ENCODE measurements around the gene ZNF548.

- no peak for TF ChIP-seq POLR2AphosphoS5 (IDR thresholded peaks at IDR 0.05; ENCODE audit: borderline replicate concordance, low read depth, low read length)
- TF ChIP-seq EZH2 (IDR thresholded peaks at IDR 0.05): no peak
- TF ChIP-seq FOXP2 (optimal IDR thresholded peaks at IDR 0.05; ENCODE audit: control extremely low read depth, extremely low read length, insufficient read depth): no peak
Observed at GRCh38 chr19:57351867-57352266, 37.8 kb upstream of the ZNF548 start.

Measured in SK-N-MC (cell line).